ENCODE results near the gene CELF1. TPM values are rescaled to one million over a fixed set of nuclear protein-coding genes. Genes with fewer than 3 reads are reported as not detected.
A peak's percentile ranks its signal among the peaks of the same experiment; 100 is the strongest.
"Not testable (repeated sequence)": the region's sequence is repeated elsewhere in the genome, so short reads cannot be mapped to it uniquely, and the experiment has no call there.

Gene CELF1
- total RNA-seq, 4 donors from 2014 or later, result 82.2 to 146 (median 106) TPM

DNA sequence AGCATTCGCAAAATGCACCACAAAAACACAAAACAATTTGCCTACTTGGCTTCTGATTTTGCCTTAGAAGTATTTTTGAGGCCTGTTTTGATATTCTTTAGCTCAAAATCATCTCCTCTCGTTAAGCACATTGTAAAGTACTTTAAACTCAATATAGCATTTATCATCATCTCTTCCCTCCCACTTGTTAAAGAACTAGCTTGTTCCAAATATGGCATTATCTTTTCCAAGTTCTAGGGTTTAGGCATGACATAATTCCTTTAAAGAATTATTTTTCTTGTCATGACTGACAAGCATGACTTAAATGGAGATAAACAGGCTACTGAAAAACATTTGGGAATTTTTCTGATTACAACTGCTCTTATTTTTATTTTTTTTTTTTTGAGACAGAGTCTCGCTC is 21.3 kb downstream of the CELF1 start:
- ATAC-seq, result no peak
- Histone ChIP-seq H3K36me3 (peaks cover 0 to 6% of the 10 kb centered on the region in 2 donors), H3K4me1 (peaks cover 14 to 98% (median 36%) of the 10 kb centered on the region in 3 donors), H3K27me3 (no peaks in the 10 kb centered on the region), H3K4me3 (no peak overlapping the region), H3K9me3 (no peaks in the 10 kb centered on the region), H3K27ac (peak overlapping the region in 3 of 4 donors; percentile 46 to 72 (median 52))
- 51 to 57% methylated on average over 3 of the region's 3 CpGs for WGBS, 2 donors (ENCODE audit: low coverage in 1 of 2)
- no peak for TF ChIP-seq CTCF (IDR thresholded peaks at IDR 0.05)
- TF ChIP-seq EP300 (IDR thresholded peaks at IDR 0.05), result no peak
- TF ChIP-seq POLR2AphosphoS5 (IDR thresholded peaks at IDR 0.05), result no peak
- no peak for TF ChIP-seq POLR2A (IDR thresholded peaks at IDR 0.05)

DNA sequence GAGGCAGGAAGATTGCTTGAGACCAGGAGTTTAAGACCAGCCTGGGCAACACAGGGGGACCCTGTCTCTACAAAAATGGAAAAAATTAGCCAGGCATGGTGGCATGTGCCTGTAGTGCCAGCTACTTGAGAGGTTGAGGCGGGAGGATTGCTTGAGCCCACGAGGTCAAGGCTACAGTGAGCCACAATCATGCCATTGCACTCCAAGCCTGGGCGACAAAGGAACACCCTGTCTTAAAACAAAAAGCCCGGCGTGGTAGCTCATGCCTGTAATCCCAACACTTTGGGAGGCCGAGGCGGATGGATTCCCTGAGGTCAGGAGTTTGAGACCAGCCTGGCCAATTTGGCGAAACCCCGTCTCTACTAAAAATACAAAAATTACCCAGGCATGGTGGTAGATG is 22.2 kb downstream of the CELF1 start:
- not testable (repeated sequence) for H3K4me3 ChIP-seq, H3K9me3 ChIP-seq, H3K36me3 ChIP-seq, H3K27me3 ChIP-seq, ATAC-seq
- Histone ChIP-seq H3K4me1 (peaks cover 14 to 98% (median 32%) of the 10 kb centered on the region in 3 donors), H3K27ac (peak overlapping the region in 3 of 4 donors; percentile 46 to 72 (median 52))
- WGBS, 2 donors (ENCODE audit: low coverage in 1 of 2), result 85 to 90% methylated on average over 2 to 5 of the region's 9 CpGs

GRCh38 chr11:47529951-47530350 is 23.0 kb downstream of the CELF1 start:
- H3K9me3 ChIP-seq, result no peaks in the 10 kb centered on the region
- H3K27me3 ChIP-seq, result no peaks in the 10 kb centered on the region
- H3K27ac ChIP-seq, result peak overlapping the region in 2 of 4 donors; percentile 52 to 81
- TF ChIP-seq POLR2A (IDR thresholded peaks at IDR 0.05), result no peak
- TF ChIP-seq CTCF (IDR thresholded peaks at IDR 0.05), result no peak
- no peak for TF ChIP-seq EP300 (IDR thresholded peaks at IDR 0.05)
- TF ChIP-seq POLR2AphosphoS5 (IDR thresholded peaks at IDR 0.05), result no peak
- no peaks in the 10 kb centered on the region for H3K36me3 ChIP-seq
- peaks cover 17 to 99% (median 34%) of the 10 kb centered on the region in 3 donors for H3K4me1 ChIP-seq
- no peak overlapping the region for H3K4me3 ChIP-seq
- WGBS, 2 donors (ENCODE audit: low coverage in 1 of 2), result 83 to 88% methylated on average over 4 of the region's 4 CpGs
- ATAC-seq, result no peak

- H3K27ac ChIP-seq, result peak overlapping the region; percentile 27 to 81 (median 58)
- ATAC-seq, result no peak
Observed at GRCh38 chr11:47527186-47527585, 25.7 kb downstream of the CELF1 start.

GRCh38 chr11:47526032-47526431 is 26.9 kb downstream of the CELF1 start:
- Histone ChIP-seq H3K27ac (peak overlapping the region in 3 of 4 donors; percentile 63 to 81 (median 79)), H3K4me1 (peaks cover 10 to 99% (median 38%) of the 10 kb centered on the region in 3 donors)
- H3K9me3 ChIP-seq, H3K4me3 ChIP-seq, ATAC-seq, H3K27me3 ChIP-seq, H3K36me3 ChIP-seq: not testable (repeated sequence)
- WGBS, 2 donors (ENCODE audit: low coverage in 1 of 2), result 63 to 74% methylated on average over 5 to 7 of the region's 9 CpGs

More at GRCh38 chr11:47527186-47527585, 25.7 kb downstream of the CELF1 start:
- Histone ChIP-seq H3K9me3 (no peaks in the 10 kb centered on the region), H3K4me3 (no peak overlapping the region), H3K36me3 (no peaks in the 10 kb centered on the region), H3K27me3 (no peaks in the 10 kb centered on the region), H3K4me1 (peaks cover 10 to 99% (median 31%) of the 10 kb centered on the region in 3 donors)
- TF ChIP-seq POLR2A (IDR thresholded peaks at IDR 0.05) (no peak), EP300 (IDR thresholded peaks at IDR 0.05) (no peak), CTCF (IDR thresholded peaks at IDR 0.05) (no peak), POLR2AphosphoS5 (IDR thresholded peaks at IDR 0.05) (no peak)
- 84% methylated on average over 6 of the region's 6 CpGs; no CpG with 5 or more reads in 1 of the 2 donors for WGBS, 2 donors (ENCODE audit: low coverage in 1 of 2)

- peak overlapping the region; percentile 12 to 38 for H3K4me3 ChIP-seq
- H3K27me3 ChIP-seq, result no peaks in the 10 kb centered on the region
- H3K4me1 ChIP-seq, result peaks cover 17 to 99% (median 48%) of the 10 kb centered on the region in 3 donors
- H3K9me3 ChIP-seq, result no peaks in the 10 kb centered on the region
- TF ChIP-seq CTCF (IDR thresholded peaks at IDR 0.05) (no peak), POLR2A (IDR thresholded peaks at IDR 0.05) (no peak), POLR2AphosphoS5 (IDR thresholded peaks at IDR 0.05) (peak; percentile 29), EP300 (IDR thresholded peaks at IDR 0.05) (no peak)
- ATAC-seq, result peak; percentile 56
- 19 to 25% methylated on average over 4 to 5 of the region's 9 CpGs for WGBS, 2 donors (ENCODE audit: low coverage in 1 of 2)
- peak overlapping the region; percentile 79 to 83 (median 81) for H3K27ac ChIP-seq
- no peaks in the 10 kb centered on the region for H3K36me3 ChIP-seq
Observed at GRCh38 chr11:47524291-47524874, 28.5 kb downstream of the CELF1 start.

Data from gastroesophageal sphincter (tissue), 4 donors.